ENCODE measurements around the gene CIDEA.
"Not testable (repeated sequence)": the region's sequence is repeated elsewhere in the genome, so short reads cannot be mapped to it uniquely, and the experiment has no call there.

- not testable (repeated sequence) for TF ChIP-seq TAF1 (IDR thresholded peaks at IDR 0.05; ENCODE audit: borderline replicate concordance, low read depth, low read length); POLR2AphosphoS5 (IDR thresholded peaks at IDR 0.05; ENCODE audit: low read depth, low read length)
Measured at GRCh38 chr18:12216471-12216870, 37.7 kb upstream of the CIDEA start.

Data from GM12892 (cell line).